Measurements from ENCODE around the gene SYTL2.

DNA sequence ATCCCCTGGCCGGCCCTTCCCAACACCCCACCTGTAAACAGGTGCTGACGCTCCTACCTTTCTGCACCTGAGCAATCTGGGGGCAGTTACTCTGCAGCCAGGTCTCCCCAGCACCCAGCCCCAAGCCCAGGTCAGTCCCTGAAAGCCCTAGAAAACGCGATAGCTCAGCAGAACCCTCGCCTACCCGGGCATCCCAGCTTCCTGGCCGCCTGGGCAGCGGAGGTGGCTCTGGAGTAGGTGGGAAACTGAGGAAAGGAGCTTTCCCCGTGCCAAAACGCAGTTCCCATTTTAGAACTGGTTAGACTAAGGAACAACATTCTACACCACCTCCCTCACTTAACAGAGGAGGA lies 445 bp downstream of the SYTL2 start:
- TF ChIP-seq, protein P1, sequence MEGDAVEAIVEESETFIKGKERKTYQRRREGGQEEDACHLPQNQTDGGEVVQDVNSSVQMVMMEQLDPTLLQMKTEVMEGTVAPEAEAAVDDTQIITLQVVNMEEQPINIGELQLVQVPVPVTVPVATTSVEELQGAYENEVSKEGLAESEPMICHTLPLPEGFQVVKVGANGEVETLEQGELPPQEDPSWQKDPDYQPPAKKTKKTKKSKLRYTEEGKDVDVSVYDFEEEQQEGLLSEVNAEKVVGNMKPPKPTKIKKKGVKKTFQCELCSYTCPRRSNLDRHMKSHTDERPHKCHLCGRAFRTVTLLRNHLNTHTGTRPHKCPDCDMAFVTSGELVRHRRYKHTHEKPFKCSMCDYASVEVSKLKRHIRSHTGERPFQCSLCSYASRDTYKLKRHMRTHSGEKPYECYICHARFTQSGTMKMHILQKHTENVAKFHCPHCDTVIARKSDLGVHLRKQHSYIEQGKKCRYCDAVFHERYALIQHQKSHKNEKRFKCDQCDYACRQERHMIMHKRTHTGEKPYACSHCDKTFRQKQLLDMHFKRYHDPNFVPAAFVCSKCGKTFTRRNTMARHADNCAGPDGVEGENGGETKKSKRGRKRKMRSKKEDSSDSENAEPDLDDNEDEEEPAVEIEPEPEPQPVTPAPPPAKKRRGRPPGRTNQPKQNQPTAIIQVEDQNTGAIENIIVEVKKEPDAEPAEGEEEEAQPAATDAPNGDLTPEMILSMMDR (conservative IDR thresholded peaks at IDR 0.05; ENCODE audit: low read length): no peak
- TF ChIP-seq EZH2phosphoT487 (IDR thresholded peaks at IDR 0.05; ENCODE audit: borderline replicate concordance): no peak
